HG03045 (cell line): ENCODE measurements around the gene USP32.
"Not testable (repeated sequence)": the region's sequence is repeated elsewhere in the genome, so short reads cannot be mapped to it uniquely, and the experiment has no call there.

Experiments
- ATAC-seq: cut with Tn5 transposase; IDR thresholded peaks from one replicate; pipeline ENCODE4 v1.9.1; 2021; ENCODE audit warnings: mild to moderate bottlenecking, moderate library complexity; ENCODE audit not compliant: unreplicated experiment

USP32 gene

GRCh38 chr17:60379461-60379860 is 12.5 kb downstream of the USP32 start:
- ATAC-seq: not testable (repeated sequence)

- ATAC-seq: not testable (repeated sequence)
These were observed 13.7 kb downstream of the USP32 start for GRCh38 chr17:60378187-60378586.

GRCh38 chr17:60372790-60373483 is 19.0 kb downstream of the USP32 start:
- ATAC-seq: no peak

GRCh38 chr17:60371818-60372510 is 20.0 kb downstream of the USP32 start:
- no peak for ATAC-seq

- no peak for ATAC-seq
These were observed 20.5 kb downstream of the USP32 start for GRCh38 chr17:60371416-60371815.

- no peak for ATAC-seq
These were observed 22.2 kb downstream of the USP32 start for GRCh38 chr17:60369727-60370126.

GRCh38 chr17:60363700-60364405 is 28.1 kb downstream of the USP32 start:
- no peak for ATAC-seq

GRCh38 chr17:60362329-60362728 is 29.6 kb downstream of the USP32 start:
- no peak for ATAC-seq

- ATAC-seq: no peak
These were observed 30.0 kb downstream of the USP32 start for GRCh38 chr17:60361889-60362288.

- ATAC-seq: no peak
These were observed 32.5 kb downstream of the USP32 start for GRCh38 chr17:60359415-60359814.

GRCh38 chr17:60358606-60359225 is 33.2 kb downstream of the USP32 start:
- no peak for ATAC-seq

- ATAC-seq: no peak
These were observed 35.0 kb downstream of the USP32 start for GRCh38 chr17:60356940-60357339.

- ATAC-seq: no peak
These were observed 36.0 kb downstream of the USP32 start for GRCh38 chr17:60355663-60356594.

GRCh38 chr17:60354223-60354622 is 37.7 kb downstream of the USP32 start:
- no peak for ATAC-seq

- no peak for ATAC-seq
These were observed 38.2 kb downstream of the USP32 start for GRCh38 chr17:60353773-60354172.

- no peak for ATAC-seq
These were observed 39.4 kb downstream of the USP32 start for GRCh38 chr17:60352569-60352968.

- ATAC-seq: no peak
These were observed 39.9 kb downstream of the USP32 start for GRCh38 chr17:60352071-60352470.

- ATAC-seq: no peak
These were observed 40.8 kb downstream of the USP32 start for GRCh38 chr17:60351012-60351695.

GRCh38 chr17:60348616-60349015 is 43.3 kb downstream of the USP32 start:
- ATAC-seq: no peak

GRCh38 chr17:60345233-60345632 is 46.7 kb downstream of the USP32 start:
- no peak for ATAC-seq
